Mesenchymal stem cell (in vitro differentiated cells and primary cell): ENCODE data around the gene SNX33.
"Not testable (repeated sequence)": the region's sequence is repeated elsewhere in the genome, so short reads cannot be mapped to it uniquely, and the experiment has no call there.

ENCODE experiments used
- DNase-seq: peaks from one replicate; pipeline ENCODE4 v3.0.0-alpha.2; 2013
- H2AFZ ChIP-seq: one replicate; pipeline ENCODE4 v1.6.1; 2013; ENCODE audit warnings: low read depth, mild to moderate bottlenecking, control low read depth, inconsistent platforms, low read length, moderate library complexity
- H2AK5ac ChIP-seq: 2 replicates; pipeline ENCODE4 v1.6.1; 2013; ENCODE audit warnings: low read length, moderate library complexity, mild to moderate bottlenecking, inconsistent platforms; ENCODE audit not compliant: severe bottlenecking
- H2BK120ac ChIP-seq: one replicate; pipeline ENCODE4 v1.6.1; 2013; ENCODE audit warnings: low read depth, mild to moderate bottlenecking, inconsistent platforms, low read length, moderate library complexity
- H2BK12ac ChIP-seq, 2 experiments: one replicate each; pipeline ENCODE4 v1.6.1; 2013; ENCODE audit warnings: inconsistent platforms in 2 of 2, low read length in 2 of 2, mild to moderate bottlenecking in 2 of 2, moderate library complexity in 2 of 2, control low read depth in 1 of 2
- H2BK15ac ChIP-seq: one replicate; pipeline ENCODE4 v1.6.1; 2013; ENCODE audit warnings: mild to moderate bottlenecking, low read depth, inconsistent platforms; ENCODE audit not compliant: poor library complexity, severe bottlenecking
- H2BK5ac ChIP-seq: 2 replicates; pipeline ENCODE4 v1.6.1; 2013; ENCODE audit warnings: low read depth, mild to moderate bottlenecking, low read length, control low read depth, inconsistent platforms; ENCODE audit not compliant: poor library complexity, severe bottlenecking
- H3K14ac ChIP-seq, 2 experiments: one replicate each; pipeline ENCODE4 v1.6.1; 2013; ENCODE audit warnings: inconsistent platforms in 2 of 2, low read length in 2 of 2, control low read depth in 1 of 2, mild to moderate bottlenecking in 1 of 2, moderate library complexity in 1 of 2
- H3K18ac ChIP-seq, 2 experiments: one replicate each; pipeline ENCODE4 v1.6.1; 2013; ENCODE audit warnings: inconsistent platforms in 2 of 2, low read length in 2 of 2, control low read depth in 1 of 2, low read depth in 1 of 2, mild to moderate bottlenecking in 1 of 2
- H3K23ac ChIP-seq, 2 experiments: one replicate each; pipeline ENCODE4 v1.6.1; 2013; ENCODE audit warnings: inconsistent platforms in 2 of 2, low read length in 2 of 2, mild to moderate bottlenecking in 2 of 2, moderate library complexity in 2 of 2, control low read depth in 1 of 2
- H3K27ac ChIP-seq: 2 replicates; pipeline ENCODE4 v1.5.1; 2013; ENCODE audit warnings: mild to moderate bottlenecking, moderate library complexity, low read length, control low read depth, inconsistent platforms; ENCODE audit not compliant: poor library complexity, severe bottlenecking
- H3K27me3 ChIP-seq, 2 experiments: 2 replicates each; pipeline versions ENCODE4 v1.6.1 to v1.7.0; 2013; ENCODE audit warnings: low read length in 2 of 2, mild to moderate bottlenecking in 2 of 2, moderate library complexity in 2 of 2, control low read depth in 1 of 2, inconsistent platforms in 1 of 2; ENCODE audit not compliant: control insufficient read depth in 1 of 2, insufficient read depth in 1 of 2
- H3K36me3 ChIP-seq, 2 experiments: 2 replicates each; pipeline versions ENCODE4 v1.6.1 to v1.7.0; 2013; ENCODE audit warnings: low read length in 2 of 2, control low read depth in 1 of 2, inconsistent platforms in 1 of 2, low read depth in 1 of 2, mild to moderate bottlenecking in 1 of 2; ENCODE audit not compliant: insufficient read depth in 2 of 2, control insufficient read depth in 1 of 2
- H3K4ac ChIP-seq, 2 experiments: one replicate each; pipeline ENCODE4 v1.6.1; 2013; ENCODE audit warnings: inconsistent platforms in 2 of 2, low read length in 2 of 2, mild to moderate bottlenecking in 2 of 2, moderate library complexity in 2 of 2, control low read depth in 1 of 2, low read depth in 1 of 2
- H3K4me1 ChIP-seq: 2 replicates; pipeline ENCODE4 v1.6.1; 2013; ENCODE audit warnings: low read depth, low read length, control low read depth; ENCODE audit not compliant: control insufficient read depth, insufficient read depth
- H3K4me2 ChIP-seq: 2 replicates; pipeline ENCODE4 v1.6.1; 2013; ENCODE audit warnings: low read length, mild to moderate bottlenecking, inconsistent platforms; ENCODE audit not compliant: poor library complexity, severe bottlenecking
- H3K4me3 ChIP-seq, 2 experiments: 2 replicates each; pipeline versions ENCODE4 v1.5.1 to v1.7.0; 2013; ENCODE audit warnings: low read length in 2 of 2, mild to moderate bottlenecking in 2 of 2, control low read depth in 1 of 2, low read depth in 1 of 2; ENCODE audit not compliant: insufficient read depth in 1 of 2
- H3K79me1 ChIP-seq: replicated peaks from 2 replicates; pipeline ENCODE4 v1.6.1; 2013; ENCODE audit warnings: mild to moderate bottlenecking, control low read depth, low read length, inconsistent platforms; ENCODE audit not compliant: poor library complexity, severe bottlenecking
- H3K9ac ChIP-seq: 2 replicates; pipeline ENCODE4 v1.7.0; 2013; ENCODE audit warnings: mild to moderate bottlenecking, low read length, moderate library complexity
- H3K9me3 ChIP-seq: 2 replicates; pipeline ENCODE4 v1.7.0; 2013; ENCODE audit warnings: mild to moderate bottlenecking, low read length; ENCODE audit not compliant: control insufficient read depth
- H4K8ac ChIP-seq: one replicate; pipeline ENCODE4 v1.6.1; 2013; ENCODE audit warnings: inconsistent platforms, mild to moderate bottlenecking, low read length, moderate library complexity
- H4K91ac ChIP-seq: one replicate; pipeline ENCODE4 v1.6.1; 2013; ENCODE audit warnings: mild to moderate bottlenecking, low read length, inconsistent platforms
- WGBS: methylation state at CpG from one replicate; pipeline ENCODE4 v1.1.7; 2013; ENCODE audit warnings: mixed read lengths; 5-methylcytosine and 5-hydroxymethylcytosine counted together

Gene SNX33

GRCh38 chr15:75709458-75709857, 61.7 kb downstream of the SNX33 start:
- H3K79me1 ChIP-seq, H3K4ac ChIP-seq, H3K27me3 ChIP-seq, H2BK120ac ChIP-seq, H3K4me3 ChIP-seq, H4K91ac ChIP-seq, H3K9ac ChIP-seq, H4K8ac ChIP-seq, H3K27ac ChIP-seq, H2BK15ac ChIP-seq, H2AK5ac ChIP-seq, H3K18ac ChIP-seq, H3K14ac ChIP-seq, H2AFZ ChIP-seq, H3K4me2 ChIP-seq, DNase-seq, H3K9me3 ChIP-seq, H3K23ac ChIP-seq, H3K36me3 ChIP-seq, H2BK5ac ChIP-seq: not testable (repeated sequence)
- 87% methylated on average over 6 of the region's 15 CpGs for WGBS
- Histone ChIP-seq H3K4me1 (peaks cover 28% of the 10 kb centered on the region), H2BK12ac (peak overlapping the region in 1 of 2 experiments; percentile 1)

DNA sequence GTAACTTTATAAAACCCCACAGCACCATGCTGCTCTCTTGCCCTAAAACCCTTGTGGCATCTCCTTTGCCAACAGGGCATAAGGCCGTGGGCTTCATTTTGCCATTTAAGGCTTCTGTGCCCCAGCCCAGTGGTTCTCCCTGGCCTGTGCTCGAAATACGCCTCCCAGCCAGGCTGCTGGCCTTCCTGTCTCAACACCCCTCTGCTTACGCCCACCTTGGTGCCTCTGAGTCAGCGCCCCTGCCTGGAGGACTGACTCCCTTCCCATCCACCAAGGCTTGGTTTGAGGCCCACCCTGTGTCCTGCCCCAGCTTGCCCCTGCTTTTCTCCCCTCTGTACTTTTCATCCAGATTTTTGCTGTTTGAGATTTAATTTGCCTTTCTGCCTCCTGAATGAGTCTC, 63.2 kb downstream of the SNX33 start:
- not testable (repeated sequence) for H3K36me3 ChIP-seq
- WGBS = no CpG with 5 or more reads among the region's 5 CpGs

DNA sequence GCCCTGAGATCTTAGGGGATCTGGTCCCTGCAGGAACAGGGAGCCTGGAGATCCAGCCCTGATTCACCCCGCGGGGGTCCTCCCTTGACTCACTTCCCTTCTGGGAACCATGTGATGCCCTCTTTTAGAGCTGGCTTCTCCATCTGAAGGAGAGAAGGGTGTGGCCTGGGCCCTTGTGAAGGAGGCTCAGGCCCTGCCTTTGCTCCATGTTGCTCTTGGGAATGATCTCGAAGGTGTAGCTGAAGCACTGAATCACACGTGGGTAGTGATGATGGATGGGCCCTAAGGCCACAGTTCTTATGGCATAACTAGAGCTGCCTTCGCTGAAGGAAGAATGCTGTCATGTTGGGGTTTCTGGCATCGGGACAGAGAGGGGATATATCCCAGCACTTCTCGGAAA, 63.8 kb downstream of the SNX33 start:
- not testable (repeated sequence) for H3K4me2 ChIP-seq, H3K9me3 ChIP-seq, H3K27me3 ChIP-seq, H3K36me3 ChIP-seq, H2AFZ ChIP-seq, H4K91ac ChIP-seq, H3K79me1 ChIP-seq, H3K9ac ChIP-seq, H3K23ac ChIP-seq, H3K18ac ChIP-seq, H2BK12ac ChIP-seq, H3K14ac ChIP-seq, H3K27ac ChIP-seq, H3K4ac ChIP-seq, H4K8ac ChIP-seq, H2BK15ac ChIP-seq, H2BK5ac ChIP-seq, H2BK120ac ChIP-seq, H2AK5ac ChIP-seq
- peak overlapping the region in 1 of 2 experiments; percentile 56 for H3K4me3 ChIP-seq
- H3K4me1 ChIP-seq = peaks cover 19% of the 10 kb centered on the region
- peak; percentile 38 for DNase-seq
- WGBS = 38% methylated on average over 5 of the region's 7 CpGs

More for the DNA sequence above, 63.2 kb downstream of the SNX33 start:
- Histone ChIP-seq H3K18ac (peak overlapping the region in 1 of 2 experiments; percentile 35), H3K4me1 (peaks cover 24% of the 10 kb centered on the region)
- not testable (repeated sequence) for H2BK5ac ChIP-seq, H3K27ac ChIP-seq, H3K79me1 ChIP-seq, H4K8ac ChIP-seq, H4K91ac ChIP-seq, H3K9me3 ChIP-seq, H2BK15ac ChIP-seq, H3K14ac ChIP-seq, H3K4ac ChIP-seq, H3K27me3 ChIP-seq, H2BK120ac ChIP-seq, H2AK5ac ChIP-seq, H3K4me2 ChIP-seq, H3K4me3 ChIP-seq, H2AFZ ChIP-seq, H2BK12ac ChIP-seq, H3K9ac ChIP-seq, H3K23ac ChIP-seq, DNase-seq
